Neural cell (in vitro differentiated cells): ENCODE measurements around the gene ANTXR2. TPM values are rescaled to one million over a fixed set of nuclear protein-coding genes. Genes with fewer than 3 reads are reported as not detected.

ENCODE experiments used
- H2AFZ ChIP-seq: fragments of 200-600, 300-800 bp; sonication (generic), shearing (Covaris generic); 2 replicates; pipeline ENCODE4 v1.6.0; 2014; ENCODE audit warnings: low read depth, mild to moderate bottlenecking, antibody characterized with exemption, low read length, moderate library complexity
- H3F3A ChIP-seq: fragments of 200-600 bp; shearing (Covaris generic); 2 replicates; pipeline ENCODE4 v1.6.1; 2016; ENCODE audit warnings: mild to moderate bottlenecking, moderate library complexity, mixed read lengths, antibody characterized with exemption, low read length; ENCODE audit not compliant: insufficient read depth, poor library complexity, severe bottlenecking
- H3K27ac ChIP-seq: fragments of 200-600, 300-800 bp; sonication (generic), shearing (Covaris generic); 2 replicates; pipeline ENCODE4 v1.5.1; 2014; ENCODE audit warnings: mild to moderate bottlenecking, low read length, moderate library complexity
- H3K27me3 ChIP-seq: fragments of 300-800, 200-600 bp; sonication (generic), shearing (Covaris generic); 2 replicates; pipeline ENCODE4 v1.6.0; 2014; ENCODE audit warnings: mild to moderate bottlenecking, low read depth, low read length, moderate library complexity; ENCODE audit not compliant: insufficient read depth
- H3K36me3 ChIP-seq: fragments of 300-800, 200-600 bp; sonication (generic), shearing (Covaris generic); 2 replicates; pipeline ENCODE4 v1.5.1; 2014; ENCODE audit warnings: mild to moderate bottlenecking, antibody characterized with exemption, low read length, moderate library complexity; ENCODE audit not compliant: insufficient read depth
- H3K4me2 ChIP-seq: fragments of 300-800, 200-600 bp; sonication (generic), shearing (Covaris generic); 2 replicates; pipeline ENCODE4 v1.6.0; 2014; ENCODE audit warnings: mild to moderate bottlenecking, low read length
- H3K4me3 ChIP-seq: fragments of 300-800, 200-600 bp; sonication (generic), shearing (Covaris generic); 2 replicates; pipeline ENCODE4 v1.5.1; 2014; ENCODE audit warnings: mild to moderate bottlenecking, low read length, moderate library complexity
- H3K79me2 ChIP-seq: fragments of 200-600 bp; shearing (Covaris generic); replicated peaks from 2 replicates; pipeline ENCODE4 v1.6.0; 2014; ENCODE audit warnings: mild to moderate bottlenecking, low read length, moderate library complexity; ENCODE audit not compliant: insufficient read depth
- H3K9ac ChIP-seq: fragments of 300-800, 200-600 bp; sonication (generic), shearing (Covaris generic); 2 replicates; pipeline ENCODE4 v1.6.1; 2016; ENCODE audit warnings: mild to moderate bottlenecking, low read length, mixed read lengths
- H3K9me2 ChIP-seq: fragments of 200-600 bp; shearing (Covaris generic); 2 replicates; pipeline ENCODE4 v1.6.1; 2016; ENCODE audit warnings: mild to moderate bottlenecking, low read length, mixed read lengths; ENCODE audit not compliant: insufficient read depth
- H3K9me3 ChIP-seq: fragments of 200-600, 300-800 bp; sonication (generic), shearing (Covaris generic); 2 replicates; pipeline ENCODE4 v1.6.1; 2016; ENCODE audit warnings: mild to moderate bottlenecking, mixed run types, low read length, moderate library complexity, mixed read lengths
- H4K20me1 ChIP-seq: fragments of 200-600 bp; shearing (Covaris generic); 2 replicates; pipeline ENCODE4 v1.6.1; 2016; ENCODE audit warnings: mild to moderate bottlenecking, mixed run types; ENCODE audit not compliant: insufficient read depth
- CTCF ChIP-seq: fragments of 450-650 bp; IDR thresholded peaks from 2 replicates; pipeline ENCODE4 v1.5.1; 2014; ENCODE audit warnings: antibody characterized with exemption, mild to moderate bottlenecking, moderate library complexity; ENCODE audit not compliant: poor library complexity, severe bottlenecking
- EP300 ChIP-seq: fragments of 450-650 bp; conservative IDR thresholded peaks from 2 replicates; pipeline ENCODE4 v1.6.1; 2014; ENCODE audit warnings: antibody characterized with exemption, mild to moderate bottlenecking, moderate library complexity; ENCODE audit not compliant: poor library complexity, severe bottlenecking
- EZH2 ChIP-seq: fragments of 200-600, 300-800 bp; shearing (Covaris generic), sonication (generic); IDR thresholded peaks from 2 replicates; pipeline ENCODE4 v1.6.1; 2014; ENCODE audit warnings: antibody characterized with exemption, low read length, borderline replicate concordance, mild to moderate bottlenecking; ENCODE audit not compliant: insufficient read depth, poor library complexity, severe bottlenecking
- MXI1 ChIP-seq: fragments of 450-650 bp; conservative IDR thresholded peaks from 2 replicates; pipeline ENCODE4 v1.6.1; 2014; ENCODE audit warnings: antibody characterized with exemption, mild to moderate bottlenecking; ENCODE audit not compliant: poor library complexity, severe bottlenecking
- POLR2AphosphoS5 ChIP-seq: IDR thresholded peaks from 2 replicates; pipeline ENCODE4 v1.6.1; 2012
- RAD21 ChIP-seq: fragments of 450-650 bp; conservative IDR thresholded peaks from 2 replicates; pipeline ENCODE4 v1.6.1; 2014; ENCODE audit warnings: antibody characterized with exemption, mild to moderate bottlenecking, moderate library complexity
- REST ChIP-seq: IDR thresholded peaks from 2 replicates; pipeline ENCODE4 v1.6.1; 2012; ENCODE audit warnings: borderline replicate concordance
- SMC3 ChIP-seq: fragments of 450-650 bp; conservative IDR thresholded peaks from 2 replicates; pipeline ENCODE4 v1.6.1; 2014; ENCODE audit warnings: antibody characterized with exemption, mild to moderate bottlenecking, moderate library complexity; ENCODE audit not compliant: poor library complexity
- TAF1 ChIP-seq: IDR thresholded peaks from 2 replicates; pipeline ENCODE4 v1.6.1; 2012; ENCODE audit warnings: low read depth
- polyA plus RNA-seq: library from polyadenylated mRNA; depleted of rRNA; stranded (reverse); fragments of >200 nt; gene quantifications from 2 replicates; pipeline ENCODE4 v1.2.3, GENCODE V29; 2014

ANTXR2 gene
- polyA plus RNA-seq, 1 donor from 2014 or later = 31.7 TPM

GRCh38 chr4:80010316-80010715 lies 62.7 kb downstream of the ANTXR2 start:
- H3K4me2 ChIP-seq = no peak overlapping the region
- no peaks in the 10 kb centered on the region for H3F3A ChIP-seq
- no peak overlapping the region for H3K9ac ChIP-seq
- H3K27me3 ChIP-seq = no peaks in the 10 kb centered on the region
- H3K9me2 ChIP-seq = no peaks in the 10 kb centered on the region
- H2AFZ ChIP-seq = no peak overlapping the region
- H3K36me3 ChIP-seq = no peaks in the 10 kb centered on the region
- H3K4me3 ChIP-seq = no peak overlapping the region
- H3K27ac ChIP-seq = no peak overlapping the region
- no peaks in the 10 kb centered on the region for H4K20me1 ChIP-seq
- no peaks in the 10 kb centered on the region for H3K9me3 ChIP-seq
- no peaks in the 10 kb centered on the region for H3K79me2 ChIP-seq
- TF ChIP-seq SMC3 (no peak), MXI1 (no peak), EZH2 (no peak), CTCF (no peak), POLR2AphosphoS5 (no peak), RAD21 (no peak), EP300 (no peak), REST (no peak), TAF1 (no peak)

- no peak overlapping the region for H3K9ac ChIP-seq
- no peak for TF ChIP-seq EZH2
- no peak for TF ChIP-seq POLR2AphosphoS5
- TF ChIP-seq MXI1 = no peak
- no peak for TF ChIP-seq RAD21
- TF ChIP-seq REST = no peak
- no peak for TF ChIP-seq CTCF
- TF ChIP-seq SMC3 = no peak
- TF ChIP-seq TAF1 = no peak
- no peak for TF ChIP-seq EP300
- no peaks in the 10 kb centered on the region for H3K9me2 ChIP-seq
- no peaks in the 10 kb centered on the region for H3K79me2 ChIP-seq
- no peak overlapping the region for H3K4me3 ChIP-seq
- H2AFZ ChIP-seq = no peak overlapping the region
- no peaks in the 10 kb centered on the region for H3K9me3 ChIP-seq
- H3K27ac ChIP-seq = no peak overlapping the region
- no peaks in the 10 kb centered on the region for H4K20me1 ChIP-seq
- no peak overlapping the region for H3K4me2 ChIP-seq
- no peaks in the 10 kb centered on the region for H3K27me3 ChIP-seq
- H3K36me3 ChIP-seq = no peaks in the 10 kb centered on the region
- no peaks in the 10 kb centered on the region for H3F3A ChIP-seq
Observed at GRCh38 chr4:80009806-80010205, 63.2 kb downstream of the ANTXR2 start.
